IPS-NIHi7 (cell line): ENCODE measurements around the gene PCDHB11.
A peak's percentile ranks its signal among the peaks of the same experiment; 100 is the strongest.
"Not testable (repeated sequence)": the region's sequence is repeated elsewhere in the genome, so short reads cannot be mapped to it uniquely, and the experiment has no call there.

Experiments used
- DNase-seq: peaks from one replicate; pipeline ENCODE4 v3.0.0; 2012; ENCODE audit warnings: mixed read lengths; ENCODE audit errors: extremely low spot score

The PCDHB11 gene

DNA sequence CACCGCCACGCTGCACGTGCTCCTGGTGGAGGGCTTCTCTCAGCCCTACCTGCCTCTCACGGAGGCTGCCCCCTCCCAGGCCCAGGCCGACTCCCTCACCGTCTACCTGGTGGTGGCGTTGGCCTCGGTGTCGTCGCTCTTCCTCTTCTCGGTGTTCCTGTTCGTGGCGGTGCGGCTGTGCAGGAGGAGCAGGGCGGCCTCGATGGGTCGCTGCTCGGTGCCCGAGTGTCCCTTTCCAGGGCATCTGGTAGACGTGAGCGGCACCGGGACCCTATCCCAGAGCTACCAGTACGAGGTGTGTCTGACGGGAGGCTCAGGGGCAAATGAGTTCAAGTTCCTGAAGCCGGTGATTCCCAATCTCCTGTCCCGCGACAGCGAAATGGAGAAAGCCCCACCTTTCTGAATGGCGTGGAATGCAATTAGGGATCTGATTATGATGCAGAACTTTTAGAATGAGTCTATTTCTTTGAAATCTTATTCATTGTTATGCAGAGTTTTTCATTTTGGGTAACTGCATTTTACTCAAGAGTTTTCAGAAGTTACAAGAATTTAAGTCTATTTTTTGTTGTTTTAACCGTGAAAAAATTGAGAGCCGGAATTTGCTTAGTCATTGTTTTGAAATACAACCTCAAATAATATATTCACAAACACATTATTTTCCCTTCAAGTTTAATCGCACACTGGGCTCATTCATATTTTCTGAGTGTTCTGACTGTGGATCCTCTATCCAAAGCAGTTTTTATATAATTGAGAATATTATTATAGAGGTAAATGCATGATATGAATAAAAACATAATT is 37.3 kb downstream of the PCDHB11 start:
- no peak for DNase-seq

GRCh38 chr5:141241496-141241895 is 42.1 kb downstream of the PCDHB11 start:
- no peak for DNase-seq

DNA sequence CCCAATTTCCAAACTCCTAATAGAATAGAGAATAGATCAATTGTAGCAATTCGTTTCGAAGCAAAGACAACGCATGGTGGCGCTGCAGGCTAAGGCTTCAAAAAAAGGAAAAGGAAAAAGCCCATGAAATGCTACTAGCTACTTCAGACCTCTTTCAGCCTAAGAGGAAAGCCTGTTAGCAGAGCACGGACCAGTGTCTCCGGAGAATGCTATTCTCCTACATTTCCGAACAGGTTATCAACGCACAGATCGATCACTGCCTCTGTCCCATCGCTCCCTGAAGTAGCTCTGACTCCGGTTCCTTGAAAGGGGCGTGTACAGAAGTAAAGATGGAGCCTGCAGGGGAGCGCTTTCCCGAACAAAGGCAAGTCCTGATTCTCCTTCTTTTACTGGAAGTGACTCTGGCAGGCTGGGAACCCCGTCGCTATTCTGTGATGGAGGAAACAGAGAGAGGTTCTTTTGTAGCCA is 45.9 kb downstream of the PCDHB11 start, which contains the start of gene PCDHB15:
TSS of gene PCDHB15 (plus strand) at position 146 of the 468 bp plus-strand sequence. CDS start at position 330, 184 bp downstream.
- peak; percentile 70 for DNase-seq

DNA sequence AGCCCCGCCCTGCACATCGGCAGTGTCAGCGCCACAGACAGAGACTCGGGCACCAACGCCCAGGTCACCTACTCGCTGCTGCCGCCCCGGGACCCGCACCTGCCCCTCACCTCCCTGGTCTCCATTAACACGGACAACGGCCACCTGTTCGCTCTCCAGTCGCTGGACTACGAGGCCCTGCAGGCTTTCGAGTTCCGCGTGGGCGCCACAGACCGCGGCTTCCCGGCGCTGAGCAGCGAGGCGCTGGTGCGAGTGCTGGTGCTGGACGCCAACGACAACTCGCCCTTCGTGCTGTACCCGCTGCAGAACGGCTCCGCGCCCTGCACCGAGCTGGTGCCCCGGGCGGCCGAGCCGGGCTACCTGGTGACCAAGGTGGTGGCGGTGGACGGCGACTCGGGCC is 47.5 kb downstream of the PCDHB11 start:
- not testable (repeated sequence) for DNase-seq

- not testable (repeated sequence) for DNase-seq
Measured at GRCh38 chr5:141247434-141247833, 48.0 kb downstream of the PCDHB11 start.

DNA sequence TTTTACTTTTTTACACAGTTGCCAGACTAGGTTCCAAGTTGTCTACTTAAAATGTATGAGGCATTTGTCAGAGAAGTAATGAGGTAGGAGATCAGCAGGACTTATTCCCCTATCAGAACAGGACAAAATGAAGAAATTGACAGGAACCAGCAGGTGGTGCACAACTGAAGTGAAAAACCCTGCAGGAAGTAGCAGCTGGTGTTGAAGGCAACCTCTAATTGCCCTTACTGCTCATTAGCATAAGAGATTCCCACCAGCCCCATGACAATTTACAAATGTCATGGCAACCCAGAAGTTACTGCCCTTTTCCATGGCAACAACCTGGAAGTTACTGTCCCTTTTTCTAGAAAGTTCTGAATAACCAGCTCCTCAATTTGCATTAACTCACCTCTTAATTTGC is 51.1 kb downstream of the PCDHB11 start:
- no peak for DNase-seq
